ENCODE results near the gene LRMDA.

The LRMDA gene

GRCh38 chr10:75660823-75661222 is 229.4 kb downstream of the LRMDA start:
- H3K36me3 ChIP-seq = no peaks in the 10 kb centered on the region
- no peaks in the 10 kb centered on the region for H3K4me1 ChIP-seq
- H3K9ac ChIP-seq = no peak overlapping the region
- no peak overlapping the region for H3K4me3 ChIP-seq
- H3K9me3 ChIP-seq (replicated peaks in 1 of 11) = no peaks in the 10 kb centered on the region
- no peaks in the 10 kb centered on the region for H4K20me1 ChIP-seq
- H3K4me2 ChIP-seq = no peak overlapping the region
- H3K27me3 ChIP-seq = no peaks in the 10 kb centered on the region
- H3K27ac ChIP-seq = no peak overlapping the region
- TF ChIP-seq Cebpa-rat (IDR thresholded peaks at IDR 0.05) = no peak

- Histone ChIP-seq H3K9me3 (replicated peaks in 1 of 11) (no peaks in the 10 kb centered on the region), H3K9ac (no peak overlapping the region), H4K20me1 (no peaks in the 10 kb centered on the region), H3K36me3 (no peaks in the 10 kb centered on the region), H3K4me2 (no peak overlapping the region), H3K27ac (no peak overlapping the region), H3K4me3 (no peak overlapping the region), H3K4me1 (no peaks in the 10 kb centered on the region), H3K27me3 (no peaks in the 10 kb centered on the region)
- no peak for TF ChIP-seq Cebpa-rat (IDR thresholded peaks at IDR 0.05)
Measured at GRCh38 chr10:75662715-75663114, 231.3 kb downstream of the LRMDA start.

- Histone ChIP-seq H3K9ac (no peak overlapping the region), H3K9me3 (replicated peaks in 1 of 11) (no peaks in the 10 kb centered on the region), H3K27ac (no peak overlapping the region), H3K36me3 (no peaks in the 10 kb centered on the region), H3K4me3 (no peak overlapping the region), H3K27me3 (no peaks in the 10 kb centered on the region), H3K4me2 (no peak overlapping the region), H3K4me1 (no peaks in the 10 kb centered on the region), H4K20me1 (no peaks in the 10 kb centered on the region)
- TF ChIP-seq Cebpa-rat (IDR thresholded peaks at IDR 0.05) = no peak
Measured at GRCh38 chr10:75663947-75664664, 232.7 kb downstream of the LRMDA start.

GRCh38 chr10:75664968-75665367 is 233.5 kb downstream of the LRMDA start:
- H3K27me3 ChIP-seq = no peaks in the 10 kb centered on the region
- no peak overlapping the region for H3K9ac ChIP-seq
- TF ChIP-seq Cebpa-rat (IDR thresholded peaks at IDR 0.05) = no peak
- H3K9me3 ChIP-seq (replicated peaks in 1 of 11) = 0 out of 22 replicates have a peak, but pooled peaks cover 0 to under 1% (median 0%) of the 10 kb centered on the region in 11 experiments
- H4K20me1 ChIP-seq = no peaks in the 10 kb centered on the region
- H3K4me1 ChIP-seq = no peaks in the 10 kb centered on the region
- H3K4me2 ChIP-seq = no peak overlapping the region
- H3K4me3 ChIP-seq = no peak overlapping the region
- no peak overlapping the region for H3K27ac ChIP-seq
- H3K36me3 ChIP-seq = no peaks in the 10 kb centered on the region

- Histone ChIP-seq H3K4me3 (no peak overlapping the region), H3K27ac (no peak overlapping the region), H3K9ac (no peak overlapping the region), H3K27me3 (no peaks in the 10 kb centered on the region), H3K36me3 (no peaks in the 10 kb centered on the region), H4K20me1 (no peaks in the 10 kb centered on the region), H3K4me1 (no peaks in the 10 kb centered on the region), H3K4me2 (no peak overlapping the region), H3K9me3 (replicated peaks in 1 of 11) (peaks cover 0 to 8% (median 6%) of the 10 kb centered on the region in 11 experiments; a peak in 9 of 22 replicates)
- no peak for TF ChIP-seq Cebpa-rat (IDR thresholded peaks at IDR 0.05)
Measured at GRCh38 chr10:75665707-75666106, 234.3 kb downstream of the LRMDA start.

- no peak for TF ChIP-seq Cebpa-rat (IDR thresholded peaks at IDR 0.05)
- Histone ChIP-seq H3K9ac (no peak overlapping the region), H3K27me3 (no peaks in the 10 kb centered on the region), H3K36me3 (no peaks in the 10 kb centered on the region), H3K27ac (no peak overlapping the region), H3K4me3 (no peak overlapping the region), H3K4me1 (no peaks in the 10 kb centered on the region), H3K9me3 (replicated peaks in 1 of 11) (peaks cover 0 to 9% (median 7%) of the 10 kb centered on the region in 11 experiments; a peak in 9 of 22 replicates), H4K20me1 (no peaks in the 10 kb centered on the region), H3K4me2 (no peak overlapping the region)
Measured at GRCh38 chr10:75672111-75672671, 240.8 kb downstream of the LRMDA start.

- no peak for TF ChIP-seq Cebpa-rat (IDR thresholded peaks at IDR 0.05)
- Histone ChIP-seq H3K9me3 (replicated peaks in 1 of 11) (peaks cover 0 to 9% (median 7%) of the 10 kb centered on the region in 11 experiments; a peak in 9 of 22 replicates), H3K9ac (no peak overlapping the region), H3K36me3 (no peaks in the 10 kb centered on the region), H3K4me1 (no peaks in the 10 kb centered on the region), H3K4me3 (no peak overlapping the region), H3K27ac (no peak overlapping the region), H3K27me3 (no peaks in the 10 kb centered on the region), H3K4me2 (no peak overlapping the region), H4K20me1 (no peaks in the 10 kb centered on the region)
Measured at GRCh38 chr10:75672842-75673241, 241.4 kb downstream of the LRMDA start.

GRCh38 chr10:75677541-75677940 is 246.1 kb downstream of the LRMDA start:
- H4K20me1 ChIP-seq = no peaks in the 10 kb centered on the region
- no peak for TF ChIP-seq Cebpa-rat (IDR thresholded peaks at IDR 0.05)
- H3K4me2 ChIP-seq = no peak overlapping the region
- H3K27ac ChIP-seq = no peak overlapping the region
- H3K27me3 ChIP-seq = no peaks in the 10 kb centered on the region
- no peak overlapping the region for H3K4me3 ChIP-seq
- no peaks in the 10 kb centered on the region for H3K4me1 ChIP-seq
- no peaks in the 10 kb centered on the region for H3K36me3 ChIP-seq
- H3K9me3 ChIP-seq (replicated peaks in 1 of 11) = no peaks in the 10 kb centered on the region
- H3K9ac ChIP-seq = no peak overlapping the region

GRCh38 chr10:75678527-75678926 is 247.1 kb downstream of the LRMDA start:
- H3K9ac ChIP-seq = no peak overlapping the region
- H3K27me3 ChIP-seq = no peaks in the 10 kb centered on the region
- no peaks in the 10 kb centered on the region for H3K4me1 ChIP-seq
- no peak for TF ChIP-seq Cebpa-rat (IDR thresholded peaks at IDR 0.05)
- no peak overlapping the region for H3K4me2 ChIP-seq
- H3K9me3 ChIP-seq (replicated peaks in 1 of 11) = no peaks in the 10 kb centered on the region
- no peaks in the 10 kb centered on the region for H4K20me1 ChIP-seq
- H3K27ac ChIP-seq = no peak overlapping the region
- no peaks in the 10 kb centered on the region for H3K36me3 ChIP-seq
- H3K4me3 ChIP-seq = no peak overlapping the region

- Histone ChIP-seq H3K9me3 (replicated peaks in 1 of 11) (no peaks in the 10 kb centered on the region), H4K20me1 (no peaks in the 10 kb centered on the region), H3K4me2 (no peak overlapping the region), H3K27me3 (no peaks in the 10 kb centered on the region), H3K36me3 (no peaks in the 10 kb centered on the region), H3K4me1 (no peaks in the 10 kb centered on the region), H3K9ac (no peak overlapping the region), H3K27ac (no peak overlapping the region), H3K4me3 (no peak overlapping the region)
- no peak for TF ChIP-seq Cebpa-rat (IDR thresholded peaks at IDR 0.05)
Measured at GRCh38 chr10:75679536-75679935, 248.1 kb downstream of the LRMDA start.

All from BLaER1 treated with 17β-estradiol and CSF1 and Interleukin-3, amounts not matched to agents 10 nM and 100 nM (cell line).